Mammary epithelial cell (primary cell): Measurements from ENCODE around the gene TNFRSF1A.
A peak's percentile ranks its signal among the peaks of the same experiment; 100 is the strongest.

Experiments used
- EZH2 ChIP-seq: IDR thresholded peaks from 2 replicates; pipeline ENCODE4 v1.6.1; 2012; ENCODE audit warnings: low read length, inconsistent platforms, borderline replicate concordance
- TF ChIP-seq, protein P1 (sequence below), 2 donors: IDR thresholded peaks in 1 of 2; conservative IDR thresholded peaks in 1 of 2; 2 replicates each; pipeline ENCODE4 v1.5.1; 2011 to 2012; ENCODE audit warnings: inconsistent platforms in 2 of 2, low read length in 2 of 2, mild to moderate bottlenecking in 2 of 2, control low read depth in 1 of 2, low read depth in 1 of 2; ENCODE audit not compliant: insufficient read depth in 1 of 2; ENCODE audit errors: extremely low read depth in 1 of 2

DNA sequence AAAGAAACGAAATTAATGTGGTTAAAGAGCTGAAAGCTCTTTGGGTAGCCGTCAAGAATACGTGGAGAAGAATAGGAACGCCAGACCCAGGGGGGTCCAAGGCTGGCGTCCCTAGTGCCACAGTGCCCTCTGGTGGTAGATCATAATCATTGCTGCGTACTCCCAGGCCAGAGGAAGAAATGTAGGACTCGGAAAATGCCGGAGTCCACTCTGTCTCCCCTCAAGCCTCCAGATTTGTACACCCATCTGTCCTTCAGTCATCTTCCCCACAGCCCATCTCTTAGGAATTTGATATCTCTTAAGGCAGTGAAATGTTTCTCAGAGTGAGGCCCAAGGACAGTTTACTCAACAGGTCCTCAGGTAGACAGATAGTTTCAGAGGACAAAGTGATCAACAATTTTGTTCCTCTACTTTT, 56.8 kb downstream of the TNFRSF1A start:
- TF ChIP-seq, protein P1, sequence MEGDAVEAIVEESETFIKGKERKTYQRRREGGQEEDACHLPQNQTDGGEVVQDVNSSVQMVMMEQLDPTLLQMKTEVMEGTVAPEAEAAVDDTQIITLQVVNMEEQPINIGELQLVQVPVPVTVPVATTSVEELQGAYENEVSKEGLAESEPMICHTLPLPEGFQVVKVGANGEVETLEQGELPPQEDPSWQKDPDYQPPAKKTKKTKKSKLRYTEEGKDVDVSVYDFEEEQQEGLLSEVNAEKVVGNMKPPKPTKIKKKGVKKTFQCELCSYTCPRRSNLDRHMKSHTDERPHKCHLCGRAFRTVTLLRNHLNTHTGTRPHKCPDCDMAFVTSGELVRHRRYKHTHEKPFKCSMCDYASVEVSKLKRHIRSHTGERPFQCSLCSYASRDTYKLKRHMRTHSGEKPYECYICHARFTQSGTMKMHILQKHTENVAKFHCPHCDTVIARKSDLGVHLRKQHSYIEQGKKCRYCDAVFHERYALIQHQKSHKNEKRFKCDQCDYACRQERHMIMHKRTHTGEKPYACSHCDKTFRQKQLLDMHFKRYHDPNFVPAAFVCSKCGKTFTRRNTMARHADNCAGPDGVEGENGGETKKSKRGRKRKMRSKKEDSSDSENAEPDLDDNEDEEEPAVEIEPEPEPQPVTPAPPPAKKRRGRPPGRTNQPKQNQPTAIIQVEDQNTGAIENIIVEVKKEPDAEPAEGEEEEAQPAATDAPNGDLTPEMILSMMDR (conservative IDR thresholded peaks at IDR 0.05 in 1 of 2, IDR thresholded peaks at IDR 0.05 in 1 of 2; ENCODE audit: extremely low read depth in 1 of 2, insufficient read depth in 1 of 2, low read depth in 1 of 2, low read length in 2 of 2): peak; percentile 94 to 95
- TF ChIP-seq EZH2: no peak
